Measurements from ENCODE around the gene ASTE1.
"Not testable (repeated sequence)": the region's sequence is repeated elsewhere in the genome, so short reads cannot be mapped to it uniquely, and the experiment has no call there.

GRCh38 chr3:131042271-131042985, 15.8 kb upstream of the ASTE1 start:
- TF ChIP-seq CTCF, POLR2AphosphoS5, POLR2A, EP300 (IDR thresholded peaks at IDR 0.05): not testable (repeated sequence)
